Measurements from ENCODE around the gene DLG2. TPM values are rescaled to one million over a fixed set of nuclear protein-coding genes. Genes with fewer than 3 reads are reported as not detected.

DLG2 gene
- total and polyA plus RNA-seq, 2 of the 4 experiments (the other 2 are of a cell fraction), result 0.31 to 0.36 TPM

- POLR2A ChIA-PET (ENCODE audit: unreplicated experiment), result no interaction called here
- Histone ChIP-seq H2BK5ac (ENCODE audit: low read depth, low read length, poor library complexity, severe bottlenecking) (no peak overlapping the region), H2AFZ (replicated peaks; ENCODE audit: low read length, poor library complexity) (no peak overlapping the region), H3K56ac (ENCODE audit: extremely low read depth, insufficient read depth, low read length) (no peak overlapping the region), H2AK5ac (ENCODE audit: low read depth, low read length) (no peak overlapping the region), H3K23ac (ENCODE audit: low read depth, low read length) (no peak overlapping the region), H3K4me1 (ENCODE audit: control insufficient read depth, insufficient read depth, low read length) (no peaks in the 10 kb centered on the region), H3K27ac (ENCODE audit: insufficient read depth, low read length) (no peak overlapping the region), H3K9ac (ENCODE audit: low read depth, low read length) (no peak overlapping the region), H2AK9ac (replicated peaks; ENCODE audit: low read depth, low read length, poor library complexity) (no peak overlapping the region), H4K5ac (ENCODE audit: low read depth, low read length) (no peak overlapping the region), H4K20me1 (ENCODE audit: insufficient read depth, low read length) (no peaks in the 10 kb centered on the region), H2BK20ac (ENCODE audit: low read depth, low read length) (no peak overlapping the region), H3K4me2 (ENCODE audit: low read depth, low read length) (no peak overlapping the region), H4K91ac (ENCODE audit: insufficient read depth, low read depth, low read length) (no peak overlapping the region), H3K27me3 (ENCODE audit: control insufficient read depth, insufficient read depth, low read length) (no peaks in the 10 kb centered on the region), H3K9me3 (ENCODE audit: control insufficient read depth, insufficient read depth, low read length) (no peaks in the 10 kb centered on the region; the same call in 1 of the 2 replicates), H2BK15ac (ENCODE audit: low read depth, low read length) (no peak overlapping the region), H4K8ac (ENCODE audit: low read depth in 2 of 2, low read length in 2 of 2) (no peak overlapping the region), H3K18ac (ENCODE audit: low read depth, low read length) (no peak overlapping the region), H3K4ac (ENCODE audit: low read depth, low read length) (no peak overlapping the region), H3K36me3 (ENCODE audit: control insufficient read depth, insufficient read depth, low read length) (no peaks in the 10 kb centered on the region), H3K14ac (replicated peaks; ENCODE audit: low read depth, low read length) (no peak overlapping the region), H3K9me1 (ENCODE audit: insufficient read depth, low read length) (no peaks in the 10 kb centered on the region), H3K79me1 (ENCODE audit: low read depth in 1 of 2, low read length in 2 of 2) (no peaks in the 10 kb centered on the region), H3K4me3 (ENCODE audit: insufficient read depth, low read depth, low read length) (no peak overlapping the region), H2BK120ac (ENCODE audit: low read depth, low read length) (no peak overlapping the region)
- dilution Hi-C loops (cut with HindIII; ENCODE audit: low sequenced_read_pairs, unreplicated experiment) (no loop called here), in situ Hi-C loops (cut with MboI; ENCODE audit: low sequenced_read_pairs) (no loop called here), intact Hi-C loops (cut with micrococcal nuclease) (no loop called here)
- TF ChIP-seq MAFK (IDR thresholded peaks at IDR 0.05; ENCODE audit: low read depth, low read length) (no peak), FOS (IDR thresholded peaks at IDR 0.05; ENCODE audit: low read depth, low read length) (no peak), CEBPB (IDR thresholded peaks at IDR 0.05; ENCODE audit: low read depth, low read length) (no peak), RCOR1 (IDR thresholded peaks at IDR 0.05; ENCODE audit: insufficient replicate concordance, low read length) (no peak), RAD21 (IDR thresholded peaks at IDR 0.05; ENCODE audit: low read length) (no peak), MXI1 (IDR thresholded peaks at IDR 0.05; ENCODE audit: borderline replicate concordance, low read depth, low read length) (no peak)
- no peak for ATAC-seq (ENCODE audit: low read depth)
- CTCF ChIA-PET, result interaction anchor here (0.6 kb wide), 1 partner anchor 62 kb away, joined by 3 read pairs; no protein-coding TSS in a partner anchor
- no peak for DNase-seq
- no TSS peak for BruUV-seq (replicated peaks)
Measured at GRCh38 chr11:85257837-85258236, 369.3 kb downstream of the DLG2 start.

All from IMR-90 (cell line).